ENCODE measurements around the gene IKZF3.
"Not testable (repeated sequence)": the region's sequence is repeated elsewhere in the genome, so short reads cannot be mapped to it uniquely, and the experiment has no call there.

The IKZF3 gene

DNA sequence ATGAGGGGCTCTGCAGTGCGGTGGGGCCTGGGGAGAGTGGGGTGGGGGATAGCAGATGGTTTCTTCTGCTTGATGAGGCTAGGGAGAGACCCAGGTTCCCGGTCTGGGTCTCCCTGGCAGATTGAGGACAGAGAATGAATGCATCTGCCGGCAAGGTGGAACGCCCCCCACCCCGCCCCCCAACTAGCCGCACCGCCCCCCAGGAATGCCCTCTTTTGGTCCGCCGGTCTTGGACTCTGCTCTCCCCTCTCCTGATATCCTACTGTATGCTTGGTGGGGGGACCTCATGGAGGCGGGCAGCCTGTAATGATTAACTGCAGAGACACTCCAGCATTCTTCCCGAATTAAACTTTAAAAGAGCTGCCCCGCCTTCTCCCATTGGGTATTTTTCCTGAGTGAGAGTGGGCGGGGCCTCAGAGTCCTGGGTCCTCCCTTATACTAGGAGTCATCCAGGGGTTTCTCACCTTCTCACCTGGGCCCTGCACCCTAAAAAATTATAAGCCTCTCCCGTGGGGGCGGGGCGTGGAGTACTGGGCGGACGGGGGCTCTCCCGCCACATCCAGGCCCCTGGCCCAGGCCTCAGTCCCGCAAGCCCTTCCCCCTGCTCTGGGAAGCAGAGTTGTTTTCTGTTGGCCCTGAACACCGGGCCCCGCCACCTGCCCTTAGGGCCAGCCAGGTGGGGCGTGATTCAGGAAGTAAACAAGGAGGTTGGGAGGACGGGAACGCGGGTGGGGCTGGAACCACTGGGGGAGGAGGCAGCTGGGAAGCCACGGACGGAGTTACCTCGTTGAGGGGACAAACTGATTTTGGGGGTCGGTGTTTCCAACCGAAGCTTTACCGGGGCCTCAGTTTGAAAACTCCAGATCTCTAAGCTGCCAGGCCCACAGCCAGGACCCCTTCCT lies 124.9 kb downstream of the IKZF3 start:
- peak; percentile 56 for DNase-seq (ENCODE audit: low read depth)

DNA sequence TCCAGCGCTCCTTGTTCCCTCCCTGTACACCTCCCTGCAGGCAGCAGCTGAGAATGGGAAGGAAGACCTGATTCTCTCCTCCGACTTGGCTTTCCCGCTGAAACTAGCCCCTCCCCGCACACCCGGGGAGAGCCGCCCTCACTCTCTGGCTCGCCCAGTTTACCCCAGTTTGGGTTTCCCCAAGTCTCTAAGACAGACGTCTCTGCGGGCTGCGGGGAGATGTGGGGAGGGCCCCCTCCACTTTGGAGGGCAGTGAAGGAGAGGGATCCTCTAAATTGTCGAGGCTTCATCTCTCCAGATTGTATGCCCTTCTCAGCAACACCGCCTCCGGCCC lies 125.6 kb downstream of the IKZF3 start:
- peak; percentile 25 for DNase-seq (ENCODE audit: low read depth)

DNA sequence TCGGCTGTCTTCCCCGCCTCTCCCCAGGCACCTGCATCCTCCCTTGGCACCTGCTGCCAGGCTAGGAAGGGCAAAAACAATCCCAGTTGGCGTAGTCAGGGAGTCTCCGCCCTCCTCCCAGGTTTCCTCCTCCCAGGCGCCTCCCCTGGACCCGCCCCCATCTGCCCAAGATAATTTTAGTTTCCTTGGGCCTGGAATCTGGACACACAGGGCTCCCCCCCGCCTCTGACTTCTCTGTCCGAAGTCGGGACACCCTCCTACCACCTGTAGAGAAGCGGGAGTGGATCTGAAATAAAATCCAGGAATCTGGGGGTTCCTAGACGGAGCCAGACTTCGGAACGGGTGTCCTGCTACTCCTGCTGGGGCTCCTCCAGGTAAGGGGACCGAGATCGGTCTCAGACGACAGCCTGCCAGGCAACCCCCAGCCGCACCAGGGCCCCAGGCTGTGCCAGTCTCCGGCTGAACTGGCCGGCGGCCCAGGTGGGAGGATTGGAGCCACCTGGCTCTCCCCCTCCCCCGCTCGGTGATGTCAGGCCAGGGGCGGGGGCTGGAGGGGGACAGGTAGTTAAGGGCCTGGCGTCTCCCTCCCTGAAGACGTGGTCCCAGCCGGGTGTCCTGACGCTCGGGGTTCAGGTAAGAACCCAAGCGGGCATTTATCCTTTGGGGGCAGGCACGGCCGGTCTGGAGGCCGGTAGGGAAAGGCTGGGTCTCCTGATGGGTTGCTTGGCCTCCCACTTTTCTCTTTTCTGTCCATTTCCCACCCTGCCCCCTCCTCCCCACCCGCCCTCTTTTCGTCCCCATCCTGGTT lies 126.1 kb downstream of the IKZF3 start, which contains the start of gene GRB7:
Gene GRB7 (plus strand): TSS at position 179 of the 808 bp plus-strand sequence. CDS start 4,364 bp downstream, outside the sequence.
- no peak for DNase-seq (ENCODE audit: low read depth)

DNA sequence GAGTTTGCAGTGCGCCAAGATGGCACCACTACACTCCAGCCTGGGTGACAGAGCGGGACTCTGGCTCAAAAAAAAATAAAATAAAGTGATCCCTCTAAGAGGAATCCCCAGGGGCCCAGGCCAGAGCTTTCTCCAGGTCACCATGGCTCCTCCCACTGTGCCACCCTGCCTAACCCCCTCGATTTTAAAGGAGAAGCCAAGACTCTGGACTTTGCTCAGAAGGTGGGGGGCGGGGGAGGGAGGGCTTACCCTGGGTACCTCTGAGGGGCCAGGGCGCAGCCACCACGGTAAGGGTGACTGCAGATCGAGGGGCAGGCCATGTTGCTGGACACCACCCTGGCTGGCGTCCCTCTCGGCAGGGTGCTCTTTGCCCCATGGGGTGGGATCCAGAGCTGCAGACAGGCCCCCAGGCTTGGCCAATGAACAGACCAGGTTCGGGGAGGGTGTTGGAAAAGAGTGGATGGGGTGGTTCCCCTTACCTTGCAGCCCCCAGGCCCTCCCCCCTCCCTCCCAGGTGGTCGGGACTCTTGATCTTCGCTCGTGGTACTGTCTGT lies 126.8 kb downstream of the IKZF3 start:
- no peak for DNase-seq (ENCODE audit: low read depth)

DNA sequence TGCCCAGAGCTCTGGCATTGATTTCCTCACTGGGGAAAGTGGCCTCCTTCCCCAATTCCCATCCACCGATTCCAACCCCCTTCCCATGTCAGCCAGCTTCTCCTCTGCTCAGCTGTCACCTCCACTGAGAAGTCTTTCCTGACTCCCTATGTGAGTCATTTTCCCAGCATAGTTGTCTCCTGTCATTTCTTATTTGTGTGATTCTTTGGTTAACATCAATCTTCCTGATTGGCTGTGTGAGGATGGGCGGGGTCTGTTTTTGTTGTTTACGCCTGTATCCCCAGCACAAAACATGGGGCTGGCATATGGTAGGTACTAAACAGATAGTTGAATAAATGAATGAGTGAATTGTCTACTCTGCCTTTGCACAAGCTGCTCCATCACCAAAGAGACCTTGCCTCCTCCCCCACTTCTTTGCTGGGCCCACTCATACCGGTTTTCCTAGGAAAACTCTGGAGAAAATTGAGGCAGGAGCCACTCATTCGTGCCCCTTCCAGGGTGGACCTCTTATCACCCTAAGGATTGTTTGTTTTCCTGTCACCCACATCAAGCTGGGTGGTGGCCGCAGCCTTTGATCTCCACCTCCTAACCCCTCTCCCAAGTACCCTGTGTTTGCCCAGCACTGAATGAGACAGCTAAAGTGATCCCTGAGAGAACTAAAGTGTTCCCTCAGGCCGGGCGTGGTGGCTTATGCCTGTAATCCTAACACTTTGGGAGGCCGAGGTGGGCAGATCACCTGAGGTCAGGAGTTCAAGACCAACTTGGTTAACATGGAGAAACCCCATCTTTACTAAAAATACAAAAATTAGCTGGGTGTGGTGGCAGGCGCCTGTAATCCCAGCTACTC lies 127.6 kb downstream of the IKZF3 start:
- peak; percentile 55 for DNase-seq (ENCODE audit: low read depth)

DNA sequence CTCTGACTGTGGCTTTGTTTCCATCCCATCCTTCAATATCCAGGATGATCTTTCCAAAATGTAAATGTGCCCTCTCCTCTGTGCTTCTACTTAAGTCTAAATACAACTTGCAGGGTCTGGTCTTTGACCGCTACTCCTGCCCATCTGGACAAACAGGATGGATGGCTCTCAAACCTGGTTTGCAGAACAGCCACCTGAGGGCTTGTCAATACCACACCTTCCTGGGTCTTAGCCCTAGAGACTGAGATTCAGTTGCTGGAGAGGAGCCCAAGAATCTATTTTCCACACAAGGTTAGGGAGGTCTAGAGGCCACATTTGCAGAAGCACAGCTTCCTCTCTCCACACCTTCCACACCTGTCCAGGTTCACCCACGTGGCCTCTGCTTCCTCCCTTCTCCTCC lies 128.2 kb downstream of the IKZF3 start:
- DNase-seq (ENCODE audit: low read depth) = no peak

DNA sequence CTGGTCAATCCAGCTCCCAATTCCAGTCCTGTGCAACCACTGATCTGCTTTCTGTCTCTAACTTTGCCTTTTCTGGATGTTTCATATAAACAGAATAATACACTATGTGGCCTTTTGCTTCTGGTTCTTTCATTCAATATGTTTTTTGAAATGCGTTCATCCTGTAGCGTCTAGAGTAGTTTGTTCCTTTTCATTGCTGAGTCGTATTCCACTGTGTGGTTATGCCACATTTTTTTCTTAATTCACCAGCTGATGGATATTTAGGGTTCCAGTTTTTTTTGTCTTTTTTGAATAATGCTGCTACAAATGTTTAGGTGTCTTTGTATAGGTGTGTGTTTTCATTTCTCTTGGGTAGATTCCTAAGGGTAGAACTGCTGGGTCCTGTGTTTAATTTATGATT lies 131.5 kb downstream of the IKZF3 start:
- no peak for DNase-seq (ENCODE audit: low read depth)

DNA sequence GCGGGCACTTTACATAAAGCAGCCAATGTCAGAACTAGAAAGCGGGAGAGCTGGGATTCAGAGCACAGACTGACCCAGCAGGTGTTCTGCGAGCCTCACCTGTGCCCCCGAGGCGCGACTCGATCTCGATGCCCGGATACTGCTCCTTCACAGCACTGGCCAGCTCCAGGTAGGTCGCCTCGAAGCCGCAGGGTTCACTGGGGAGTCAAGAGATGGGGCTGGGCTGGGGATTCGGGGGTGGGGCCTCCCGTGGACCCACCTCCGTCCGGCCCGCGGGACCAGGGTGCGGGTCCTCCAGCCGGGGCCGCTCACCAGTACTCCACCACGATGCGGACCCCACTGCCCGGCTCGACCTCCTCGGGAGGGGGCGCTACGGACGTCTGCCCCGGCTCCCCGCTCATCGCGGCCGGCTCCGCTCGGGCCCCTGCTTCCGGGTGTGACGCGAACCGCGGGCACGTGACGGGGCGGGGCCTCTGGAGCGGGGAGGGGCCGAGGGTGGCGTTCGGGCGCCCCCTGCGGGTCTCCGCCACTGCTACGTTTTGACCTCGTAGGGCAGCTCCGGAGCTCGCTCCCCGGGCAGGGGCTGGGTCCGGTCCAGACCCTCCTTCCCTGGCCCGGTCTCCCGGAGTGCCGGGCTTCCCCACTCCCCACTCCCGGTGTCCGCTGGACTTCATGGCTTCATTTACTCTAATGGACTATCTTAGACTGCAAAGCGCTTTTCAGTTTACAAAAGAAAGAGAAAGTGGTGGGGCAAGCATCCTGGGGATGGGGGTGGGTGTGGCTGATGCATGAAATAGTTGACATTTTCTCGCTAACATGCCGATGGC lies 133.8 kb downstream of the IKZF3 start, which contains the start of gene MIEN1:
Gene MIEN1 (minus strand): TSS at position 438 of the 827 bp plus-strand sequence. CDS start 37 bp downstream, at position 401.
- peak; percentile 88 for DNase-seq (ENCODE audit: low read depth)

DNA sequence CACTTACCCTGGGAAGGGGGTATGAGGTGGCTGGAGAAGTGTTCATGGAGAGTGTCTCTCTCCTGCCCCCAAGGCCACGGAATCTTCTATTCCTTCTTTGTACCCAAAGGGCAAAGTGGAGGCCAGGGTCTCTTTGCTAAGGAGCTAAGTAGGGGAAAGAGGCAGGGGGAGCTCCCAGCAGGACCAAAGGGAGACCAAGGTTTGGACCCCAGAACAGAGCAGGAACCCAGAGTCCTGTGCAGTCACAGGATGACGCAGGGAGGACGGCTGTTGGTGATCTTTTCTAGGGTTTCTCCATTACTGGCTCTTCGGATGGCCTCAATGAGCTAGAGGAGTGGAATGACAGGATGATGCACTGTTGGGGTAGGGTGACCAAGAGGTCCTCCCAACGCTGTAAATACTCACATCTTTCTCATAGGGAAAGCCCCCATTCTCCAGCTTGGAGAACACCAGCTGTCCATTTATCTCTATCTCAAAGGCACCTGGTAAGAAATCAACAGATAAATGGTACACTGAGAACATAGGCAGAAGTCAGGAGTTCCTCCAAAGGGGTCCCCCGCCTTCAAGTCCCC lies 134.7 kb downstream of the IKZF3 start:
- peak; percentile 37 for DNase-seq (ENCODE audit: low read depth)

DNA sequence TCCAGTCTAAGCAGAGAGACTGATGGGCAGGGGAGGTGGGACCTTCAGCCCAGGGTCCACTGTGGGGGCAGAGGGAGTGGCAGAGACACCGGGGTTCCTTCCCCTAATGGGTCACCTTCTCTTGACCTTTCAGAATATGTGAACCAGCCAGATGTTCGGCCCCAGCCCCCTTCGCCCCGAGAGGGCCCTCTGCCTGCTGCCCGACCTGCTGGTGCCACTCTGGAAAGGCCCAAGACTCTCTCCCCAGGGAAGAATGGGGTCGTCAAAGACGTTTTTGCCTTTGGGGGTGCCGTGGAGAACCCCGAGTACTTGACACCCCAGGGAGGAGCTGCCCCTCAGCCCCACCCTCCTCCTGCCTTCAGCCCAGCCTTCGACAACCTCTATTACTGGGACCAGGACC lies 136.6 kb downstream of the IKZF3 start:
- DNase-seq (ENCODE audit: low read depth) = no peak

DNA sequence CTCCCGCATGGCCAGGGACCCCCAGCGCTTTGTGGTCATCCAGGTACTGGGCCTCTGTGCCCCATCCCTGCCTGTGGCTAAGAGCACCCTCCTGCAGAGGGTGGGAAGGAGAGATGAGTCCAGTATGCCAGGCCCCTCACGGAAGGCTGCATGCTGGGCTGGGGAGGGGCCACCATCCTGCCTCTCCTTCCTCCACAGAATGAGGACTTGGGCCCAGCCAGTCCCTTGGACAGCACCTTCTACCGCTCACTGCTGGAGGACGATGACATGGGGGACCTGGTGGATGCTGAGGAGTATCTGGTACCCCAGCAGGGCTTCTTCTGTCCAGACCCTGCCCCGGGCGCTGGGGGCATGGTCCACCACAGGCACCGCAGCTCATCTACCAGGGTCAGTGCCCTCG lies 137.5 kb downstream of the IKZF3 start:
- no peak for DNase-seq (ENCODE audit: low read depth)

DNA sequence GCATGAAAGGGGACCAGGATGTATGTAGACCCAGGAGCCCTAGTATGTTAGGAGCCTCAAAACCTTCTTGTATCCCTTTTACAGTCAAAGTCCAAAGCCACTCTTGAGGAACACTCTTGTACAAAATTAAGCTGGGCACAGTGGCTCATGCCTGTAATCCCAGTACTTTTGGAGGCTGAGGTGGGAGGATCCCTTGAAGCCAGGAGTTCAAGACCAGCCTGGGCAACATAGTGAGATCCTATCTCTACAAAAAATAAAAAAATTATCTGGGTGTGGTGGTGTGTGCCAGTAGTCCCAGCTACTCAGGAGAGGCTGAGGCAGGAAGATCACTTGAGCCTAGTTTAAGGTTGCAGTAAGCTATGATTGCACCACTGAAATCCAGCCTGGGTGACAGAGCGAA lies 138.2 kb downstream of the IKZF3 start:
- DNase-seq (ENCODE audit: low read depth) = not testable (repeated sequence)

DNA sequence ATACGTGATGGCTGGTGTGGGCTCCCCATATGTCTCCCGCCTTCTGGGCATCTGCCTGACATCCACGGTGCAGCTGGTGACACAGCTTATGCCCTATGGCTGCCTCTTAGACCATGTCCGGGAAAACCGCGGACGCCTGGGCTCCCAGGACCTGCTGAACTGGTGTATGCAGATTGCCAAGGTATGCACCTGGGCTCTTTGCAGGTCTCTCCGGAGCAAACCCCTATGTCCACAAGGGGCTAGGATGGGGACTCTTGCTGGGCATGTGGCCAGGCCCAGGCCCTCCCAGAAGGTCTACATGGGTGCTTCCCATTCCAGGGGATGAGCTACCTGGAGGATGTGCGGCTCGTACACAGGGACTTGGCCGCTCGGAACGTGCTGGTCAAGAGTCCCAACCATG lies 139.4 kb downstream of the IKZF3 start:
- DNase-seq (ENCODE audit: low read depth) = no peak

DNA sequence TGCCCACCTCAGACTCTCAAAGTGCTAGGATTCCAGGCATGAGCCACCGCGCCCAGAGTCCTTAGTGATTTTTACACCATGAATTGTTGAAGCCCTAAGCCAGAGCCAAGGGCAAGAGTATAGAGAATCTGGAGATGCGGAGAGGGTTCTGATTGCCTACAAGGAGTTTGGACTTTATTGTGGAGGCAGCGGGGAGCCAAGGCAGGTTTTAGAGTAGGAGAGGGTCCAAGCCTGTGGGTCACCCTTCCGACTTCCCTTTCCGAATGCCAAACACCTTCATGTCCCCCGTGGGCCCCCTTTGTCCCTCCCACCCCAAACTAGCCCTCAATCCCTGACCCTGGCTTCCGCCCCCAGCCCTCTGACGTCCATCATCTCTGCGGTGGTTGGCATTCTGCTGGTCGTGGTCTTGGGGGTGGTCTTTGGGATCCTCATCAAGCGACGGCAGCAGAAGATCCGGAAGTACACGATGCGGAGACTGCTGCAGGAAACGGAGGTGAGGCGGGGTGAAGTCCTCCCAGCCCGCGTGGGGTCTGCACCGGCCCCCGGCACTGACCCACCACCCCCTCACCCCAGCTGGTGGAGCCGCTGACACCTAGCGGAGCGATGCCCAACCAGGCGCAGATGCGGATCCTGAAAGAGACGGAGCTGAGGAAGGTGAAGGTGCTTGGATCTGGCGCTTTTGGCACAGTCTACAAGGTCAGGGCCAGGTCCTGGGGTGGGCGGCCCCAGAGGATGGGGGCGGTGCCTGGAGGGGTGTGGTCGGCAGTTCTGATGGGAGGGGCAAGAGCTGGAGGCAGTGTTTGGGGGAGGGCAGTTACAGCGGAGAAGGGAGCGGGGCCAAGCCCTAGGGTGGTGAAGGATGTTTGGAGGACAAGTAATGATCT lies 140.9 kb downstream of the IKZF3 start:
- DNase-seq (ENCODE audit: low read depth) = peak; percentile 17

DNA sequence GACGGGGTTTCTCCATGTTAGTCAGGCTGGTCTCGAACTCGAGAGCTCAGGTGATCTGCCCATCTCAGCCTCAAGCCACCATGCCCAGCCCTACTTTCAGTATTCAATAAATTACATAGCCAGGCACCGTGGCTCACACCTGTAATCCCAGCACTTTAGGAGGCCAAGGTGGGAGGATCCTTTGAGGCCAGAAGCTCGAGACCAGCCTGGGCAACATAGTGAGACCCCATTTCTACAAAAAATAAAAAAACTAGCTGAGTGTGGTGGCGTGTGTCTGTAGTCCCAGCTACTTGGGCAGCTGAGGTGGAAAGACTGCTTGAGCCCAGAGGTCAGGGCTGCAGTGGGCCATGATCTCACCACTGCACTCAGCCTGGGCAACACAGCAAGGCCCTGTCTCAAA lies 142.0 kb downstream of the IKZF3 start:
- no peak for DNase-seq (ENCODE audit: low read depth)

DNA sequence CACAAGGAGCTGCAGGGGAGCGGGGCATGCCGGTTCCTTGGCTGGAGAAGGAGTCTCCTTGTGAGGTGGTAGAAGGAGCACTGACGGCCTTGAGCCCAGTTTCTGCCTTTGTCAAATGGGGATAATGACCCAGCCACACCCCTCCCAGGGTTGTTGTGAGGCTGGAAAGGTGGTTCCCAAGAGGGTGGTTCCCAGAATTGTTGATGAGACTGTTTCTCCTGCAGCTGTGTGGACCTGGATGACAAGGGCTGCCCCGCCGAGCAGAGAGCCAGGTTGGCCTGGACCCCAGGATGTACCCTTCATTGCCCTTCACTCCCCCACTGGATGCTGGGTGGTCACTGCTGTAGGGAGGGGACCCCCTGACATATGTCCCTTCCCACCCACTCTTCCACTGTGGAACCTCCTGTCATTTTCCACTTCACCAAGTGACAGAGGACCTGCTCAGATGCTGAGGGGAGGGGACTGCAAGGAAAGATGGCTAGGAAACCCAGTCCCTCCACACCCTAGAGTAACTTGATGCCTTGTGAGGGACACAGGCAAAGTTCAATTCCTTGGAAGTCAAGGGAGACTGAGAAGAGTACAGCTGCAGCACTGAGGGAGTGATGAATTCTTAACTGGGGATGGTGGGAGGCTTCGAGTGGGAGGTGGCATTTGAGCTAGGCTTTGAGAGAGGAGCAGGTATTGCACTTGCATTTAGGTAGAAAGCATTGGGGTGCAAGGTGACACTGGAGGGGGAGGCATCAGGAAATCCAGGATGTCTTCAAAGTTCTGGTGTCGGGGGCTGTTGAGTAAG lies 144.4 kb downstream of the IKZF3 start:
- no peak for DNase-seq (ENCODE audit: low read depth)

DNA sequence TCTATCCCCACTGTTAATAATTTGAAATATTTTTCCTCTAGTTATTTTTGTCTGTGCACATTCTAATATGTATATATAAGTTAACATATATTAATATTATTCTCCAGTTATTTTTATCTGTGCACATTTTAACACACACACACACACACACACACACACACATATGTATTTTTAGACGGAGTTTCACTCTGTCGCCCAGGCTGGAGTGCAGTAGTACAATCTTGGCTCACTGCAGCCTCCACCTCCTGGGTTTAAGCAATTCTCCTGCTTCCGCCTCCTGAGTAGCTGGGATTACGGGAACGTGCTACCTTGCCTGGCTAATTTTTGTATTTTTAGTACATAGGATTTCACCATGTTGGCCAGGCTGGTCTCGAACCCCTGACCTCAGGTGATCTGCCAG lies 146.5 kb downstream of the IKZF3 start:
- DNase-seq (ENCODE audit: low read depth) = no peak

DNA sequence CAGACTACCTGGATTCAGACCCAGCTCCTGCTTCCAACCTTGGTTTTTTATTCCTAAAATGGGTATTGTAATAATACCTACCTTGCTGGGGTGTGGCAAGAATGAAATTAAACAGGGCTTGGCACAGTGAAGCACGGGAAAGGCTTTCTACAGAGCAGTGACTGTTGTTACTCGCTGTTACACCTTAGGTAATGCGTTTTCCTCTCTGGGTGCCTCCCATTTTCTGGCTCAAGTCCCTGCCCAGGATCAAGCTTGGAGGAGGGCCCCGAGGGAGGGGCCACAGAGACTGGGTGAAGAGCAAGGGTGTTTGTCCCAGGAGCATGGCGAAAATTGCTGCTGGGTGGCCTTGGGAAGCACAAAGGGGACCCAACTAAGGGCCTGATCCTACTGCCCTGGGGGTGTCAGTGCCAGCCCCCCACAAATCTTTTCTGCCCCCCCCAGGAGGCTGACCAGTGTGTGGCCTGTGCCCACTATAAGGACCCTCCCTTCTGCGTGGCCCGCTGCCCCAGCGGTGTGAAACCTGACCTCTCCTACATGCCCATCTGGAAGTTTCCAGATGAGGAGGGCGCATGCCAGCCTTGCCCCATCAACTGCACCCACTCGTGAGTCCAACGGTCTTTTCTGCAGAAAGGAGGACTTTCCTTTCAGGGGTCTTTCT lies 147.1 kb downstream of the IKZF3 start:
- DNase-seq (ENCODE audit: low read depth) = no peak
